Islet of Langerhans (tissue), 1 donor: ENCODE results near the gene KIAA0232.
"Not testable (repeated sequence)": the region's sequence is repeated elsewhere in the genome, so short reads cannot be mapped to it uniquely, and the experiment has no call there.

Experiments used
- FAIRE-seq: peaks from one replicate; lab custom pipeline; 2011; peaks lifted over from hg19 to GRCh38; lab: Jason Lieb, UNC

Gene KIAA0232

GRCh38 chr4:6887591-6888371 is 105.3 kb downstream of the KIAA0232 start:
- FAIRE-seq, result no peak

GRCh38 chr4:6888506-6889071 is 106.1 kb downstream of the KIAA0232 start:
- FAIRE-seq, result no peak

- FAIRE-seq, result no peak
These were observed 106.7 kb downstream of the KIAA0232 start for GRCh38 chr4:6889101-6889735.

- no peak for FAIRE-seq
These were observed 107.3 kb downstream of the KIAA0232 start for GRCh38 chr4:6889736-6890324.

GRCh38 chr4:6890358-6890757 is 107.8 kb downstream of the KIAA0232 start:
- no peak for FAIRE-seq

GRCh38 chr4:6890971-6891370 is 108.4 kb downstream of the KIAA0232 start:
- not testable (repeated sequence) for FAIRE-seq

- no peak for FAIRE-seq
These were observed 109.1 kb downstream of the KIAA0232 start for GRCh38 chr4:6891436-6892170.

- FAIRE-seq, result no peak
These were observed 109.8 kb downstream of the KIAA0232 start for GRCh38 chr4:6892190-6892908.

GRCh38 chr4:6892909-6893202 is 110.3 kb downstream of the KIAA0232 start:
- no peak for FAIRE-seq

GRCh38 chr4:6893449-6894085 is 111.0 kb downstream of the KIAA0232 start:
- FAIRE-seq, result no peak

GRCh38 chr4:6894086-6894478 is 111.6 kb downstream of the KIAA0232 start:
- no peak for FAIRE-seq

GRCh38 chr4:6894528-6895498 is 112.3 kb downstream of the KIAA0232 start:
- FAIRE-seq, result no peak

GRCh38 chr4:6896035-6896434 is 113.5 kb downstream of the KIAA0232 start:
- no peak for FAIRE-seq

- no peak for FAIRE-seq
These were observed 116.2 kb downstream of the KIAA0232 start for GRCh38 chr4:6898763-6899162.

GRCh38 chr4:6900181-6900812 is 117.8 kb downstream of the KIAA0232 start:
- FAIRE-seq, result no peak

- no peak for FAIRE-seq
These were observed 118.4 kb downstream of the KIAA0232 start for GRCh38 chr4:6900956-6901355.

- no peak for FAIRE-seq
These were observed 119.3 kb downstream of the KIAA0232 start for GRCh38 chr4:6901669-6902317.

GRCh38 chr4:6902318-6903042 is 120.0 kb downstream of the KIAA0232 start:
- no peak for FAIRE-seq
